Activated CD4-positive, CD25-positive, alpha-beta regulatory T cell treated with anti-CD3 and anti-CD28 coated beads, Interleukin-2, amount 50 U/mL, for 24 hours (primary cell): ENCODE data around the gene SPATA2.

Experiments
- ATAC-seq, 2 donors: fragments of 150-1000 bp; cut with Tn5 transposase; one replicate each; pipeline ENCODE4 v1.10.0; 2021; ENCODE audit warnings: mild to moderate bottlenecking in 1 of 2, moderate library complexity in 1 of 2

Gene SPATA2

DNA sequence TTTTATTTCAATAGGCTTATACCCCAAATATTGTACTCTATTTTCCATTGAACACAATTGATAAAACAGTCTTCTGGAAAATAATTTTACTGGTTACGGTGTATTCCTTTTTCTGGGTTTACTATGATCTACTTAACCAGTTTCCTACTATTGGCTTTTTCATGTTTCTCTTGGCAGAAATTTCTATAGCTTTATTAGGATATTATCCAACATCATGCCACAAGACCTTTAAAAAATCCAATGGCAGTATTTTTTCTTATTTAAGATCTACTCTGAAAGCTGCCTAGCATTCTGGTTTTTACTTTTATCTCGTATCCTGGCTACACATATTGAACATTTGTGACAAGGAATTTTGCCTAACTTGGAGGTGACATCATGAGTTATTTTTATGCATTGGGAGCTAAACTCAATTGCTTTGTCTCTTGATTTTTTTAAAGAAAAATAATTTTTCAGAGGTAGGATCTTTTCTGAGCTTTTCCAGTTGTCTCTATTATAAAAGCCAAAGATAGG is 57.2 kb downstream of the SPATA2 start:
- no peak for ATAC-seq

GRCh38 chr20:49856904-49857303 is 58.4 kb downstream of the SPATA2 start:
- no peak for ATAC-seq

DNA sequence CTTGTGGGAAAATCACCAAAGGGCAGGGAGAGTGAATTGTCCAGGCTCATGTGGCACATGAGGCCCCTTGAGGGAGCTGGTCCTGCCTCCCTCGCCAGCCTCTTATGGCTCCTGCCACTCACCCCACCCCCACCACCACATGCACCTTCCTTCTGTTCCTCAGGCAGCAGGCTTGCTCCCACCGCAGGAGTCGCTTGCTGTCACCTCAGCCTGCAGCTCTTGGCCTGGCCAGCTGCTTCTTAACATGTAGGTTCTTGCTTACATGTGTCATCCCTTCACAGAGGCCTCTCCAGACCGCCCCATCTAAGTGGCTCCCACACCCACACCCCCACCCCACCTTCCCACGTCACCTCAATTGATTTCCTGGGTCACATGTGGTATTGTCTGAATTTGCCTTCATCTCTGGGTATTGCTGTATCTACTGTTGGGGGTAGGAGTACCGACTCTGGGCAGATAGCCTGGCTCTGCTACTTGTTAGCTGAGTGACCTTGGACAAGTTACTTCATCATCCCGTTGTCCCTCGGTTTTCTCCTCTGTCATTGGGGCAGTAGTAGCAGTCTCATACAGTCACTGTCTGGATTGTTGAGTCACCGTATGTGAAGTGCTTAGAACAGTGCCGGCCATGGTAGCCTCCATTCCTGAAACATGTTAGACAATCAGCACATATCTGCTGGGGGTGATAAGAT is 61.0 kb downstream of the SPATA2 start:
- no peak for ATAC-seq

DNA sequence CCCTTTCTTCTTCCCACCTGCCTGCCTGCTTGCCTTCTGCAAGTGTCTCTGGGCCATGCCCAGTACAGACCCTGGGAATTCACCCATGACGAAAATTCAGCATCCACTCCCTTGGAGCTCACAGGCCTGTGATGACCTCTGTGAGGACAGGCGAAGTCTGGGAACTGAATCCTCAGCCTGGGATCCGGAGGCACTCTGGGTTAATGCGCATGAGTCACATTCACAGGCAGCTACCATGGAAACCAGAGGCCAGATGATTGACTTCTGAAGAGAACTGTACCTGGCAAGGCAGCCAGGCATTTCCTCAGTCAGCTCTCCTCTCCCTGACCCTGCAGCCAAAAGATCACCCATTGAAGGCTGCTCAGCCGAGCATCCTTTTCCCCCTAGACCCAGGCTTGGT is 61.7 kb downstream of the SPATA2 start:
- no peak for ATAC-seq
